SIG-M5 treated with dmso at 0.1 percent for 504 hours (cell line): ENCODE data around the gene TRANK1.
"Not testable (repeated sequence)": the region's sequence is repeated elsewhere in the genome, so short reads cannot be mapped to it uniquely, and the experiment has no call there.

ENCODE experiments used
- DNase-seq: peaks from one replicate; lab custom pipeline; 2025; ENCODE audit not compliant: unreplicated experiment; lab: John Stamatoyannopoulos, UW

The TRANK1 gene

DNA sequence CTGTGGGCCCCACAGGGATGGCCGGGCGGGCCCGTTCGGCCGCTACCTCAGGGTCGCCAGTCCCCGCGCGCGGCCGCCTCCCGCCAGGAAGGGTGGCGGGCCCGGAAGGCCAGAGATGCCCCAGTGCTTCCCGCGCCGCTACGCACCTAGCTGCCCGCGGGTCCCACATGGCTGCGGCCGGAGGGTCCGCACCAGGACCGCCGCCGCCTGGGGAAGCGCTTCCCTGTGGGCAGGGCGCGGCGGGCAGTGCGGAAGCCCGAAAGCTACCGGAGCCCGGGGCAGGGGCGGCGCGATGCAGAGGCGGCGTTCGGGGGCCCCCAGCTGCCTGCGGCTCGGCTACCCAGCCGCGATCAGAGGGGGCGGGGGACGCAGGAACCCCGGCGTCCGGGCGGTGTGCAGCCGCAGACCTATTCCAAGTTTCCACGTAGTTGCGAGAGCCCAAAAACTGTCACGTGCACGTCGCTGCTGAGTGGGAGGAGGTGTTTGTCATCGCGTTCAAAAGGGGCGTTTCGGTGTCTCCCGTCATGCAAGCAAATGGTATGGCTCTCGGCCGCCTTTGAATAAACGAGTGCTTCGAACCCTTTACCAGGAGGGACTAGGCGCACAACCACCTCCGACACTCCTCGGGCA lies at the start of gene TRANK1:
TSS of gene TRANK1 (minus strand) at position 414 of the 630 bp plus-strand sequence. CDS start at position 169, 245 bp downstream.
- DNase-seq = no peak

DNA sequence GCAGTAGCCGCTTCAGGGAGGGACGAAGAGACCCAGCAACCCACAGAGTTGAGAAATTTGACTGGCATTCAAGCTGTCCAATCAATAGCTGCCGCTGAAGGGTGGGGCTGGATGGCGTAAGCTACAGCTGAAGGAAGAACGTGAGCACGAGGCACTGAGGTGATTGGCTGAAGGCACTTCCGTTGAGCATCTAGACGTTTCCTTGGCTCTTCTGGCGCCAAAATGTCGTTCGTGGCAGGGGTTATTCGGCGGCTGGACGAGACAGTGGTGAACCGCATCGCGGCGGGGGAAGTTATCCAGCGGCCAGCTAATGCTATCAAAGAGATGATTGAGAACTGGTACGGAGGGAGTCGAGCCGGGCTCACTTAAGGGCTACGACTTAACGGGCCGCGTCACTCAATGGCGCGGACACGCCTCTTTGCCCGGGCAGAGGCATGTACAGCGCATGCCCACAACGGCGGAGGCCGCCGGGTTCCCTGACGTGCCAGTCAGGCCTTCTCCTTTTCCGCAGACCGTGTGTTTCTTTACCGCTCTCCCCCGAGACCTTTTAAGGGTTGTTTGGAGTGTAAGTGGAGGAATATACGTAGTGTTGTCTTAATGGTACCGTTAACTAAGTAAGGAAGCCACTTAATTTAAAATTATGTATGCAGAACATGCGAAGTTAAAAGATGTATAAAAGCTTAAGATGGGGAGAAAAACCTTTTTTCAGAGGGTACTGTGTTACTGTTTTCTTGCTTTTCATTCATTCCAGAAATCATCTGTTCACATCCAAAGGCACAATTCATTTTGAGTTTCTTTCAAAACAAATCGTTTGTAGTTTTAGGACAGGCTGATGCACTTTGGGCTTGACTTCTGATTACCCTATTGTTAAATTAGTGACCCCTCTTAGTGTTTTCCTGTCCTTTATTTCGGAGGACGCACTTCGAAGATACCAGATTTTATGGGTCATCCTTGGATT lies 48.8 kb upstream of the TRANK1 start, which contains the start of gene MLH1:
TSS of gene MLH1 (plus strand) at position 193 of the 958 bp plus-strand sequence. CDS start at position 223, 30 bp downstream.
- no peak for DNase-seq

DNA sequence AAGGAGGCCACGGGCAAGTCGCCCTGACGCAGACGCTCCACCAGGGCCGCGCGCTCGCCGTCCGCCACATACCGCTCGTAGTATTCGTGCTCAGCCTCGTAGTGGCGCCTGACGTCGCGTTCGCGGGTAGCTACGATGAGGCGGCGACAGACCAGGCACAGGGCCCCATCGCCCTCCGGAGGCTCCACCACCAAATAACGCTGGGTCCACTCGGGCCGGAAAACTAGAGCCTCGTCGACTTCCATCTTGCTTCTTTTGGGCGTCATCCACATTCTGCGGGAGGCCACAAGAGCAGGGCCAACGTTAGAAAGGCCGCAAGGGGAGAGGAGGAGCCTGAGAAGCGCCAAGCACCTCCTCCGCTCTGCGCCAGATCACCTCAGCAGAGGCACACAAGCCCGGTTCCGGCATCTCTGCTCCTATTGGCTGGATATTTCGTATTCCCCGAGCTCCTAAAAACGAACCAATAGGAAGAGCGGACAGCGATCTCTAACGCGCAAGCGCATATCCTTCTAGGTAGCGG lies 48.0 kb upstream of the TRANK1 start, which contains the start of gene EPM2AIP1:
TSS of gene EPM2AIP1 (minus strand) at position 326 of the 520 bp plus-strand sequence. CDS start at position 272, 54 bp downstream.
- no peak for DNase-seq

DNA sequence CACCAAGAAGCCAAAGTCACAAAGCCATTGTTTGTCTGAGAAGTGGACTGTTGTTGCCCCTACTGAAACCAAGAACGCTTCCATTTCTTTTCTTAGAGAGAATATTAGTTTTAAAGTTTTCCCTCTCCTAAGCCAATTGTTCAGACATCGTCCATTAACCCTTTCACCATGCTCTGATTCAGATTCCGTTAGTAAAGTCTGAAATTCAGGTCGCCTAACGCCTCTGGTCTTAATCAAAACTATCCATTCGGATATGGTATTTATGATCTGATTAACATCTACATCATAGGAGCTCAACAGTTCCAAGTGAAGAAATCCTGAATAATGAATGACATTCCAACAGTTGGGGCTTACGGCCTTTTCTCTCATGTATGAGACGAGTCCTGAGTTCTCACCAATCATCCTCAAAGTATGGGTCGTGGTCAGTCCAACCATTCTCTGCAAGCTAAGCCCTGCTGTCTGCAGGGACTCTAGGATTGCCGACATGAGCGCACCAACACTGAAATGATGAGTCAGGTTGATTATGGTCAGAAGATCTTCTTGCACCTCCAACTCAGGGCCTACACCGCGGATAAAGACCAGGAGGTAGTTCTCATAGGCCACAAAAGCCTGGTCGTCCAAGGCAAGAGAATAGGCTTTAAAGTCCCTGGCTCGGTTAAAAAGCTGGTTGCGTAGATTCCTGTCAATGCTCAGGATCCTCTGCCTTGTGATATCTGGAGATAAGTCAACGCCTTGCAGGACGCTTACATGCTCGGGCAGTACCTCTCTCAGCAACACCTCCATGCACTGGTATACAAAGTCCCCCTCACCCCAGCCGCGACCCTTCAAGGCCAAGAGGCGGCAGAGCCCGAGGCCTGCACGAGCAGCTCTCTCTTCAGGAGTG lies 47.3 kb upstream of the TRANK1 start:
- no peak for DNase-seq

DNA sequence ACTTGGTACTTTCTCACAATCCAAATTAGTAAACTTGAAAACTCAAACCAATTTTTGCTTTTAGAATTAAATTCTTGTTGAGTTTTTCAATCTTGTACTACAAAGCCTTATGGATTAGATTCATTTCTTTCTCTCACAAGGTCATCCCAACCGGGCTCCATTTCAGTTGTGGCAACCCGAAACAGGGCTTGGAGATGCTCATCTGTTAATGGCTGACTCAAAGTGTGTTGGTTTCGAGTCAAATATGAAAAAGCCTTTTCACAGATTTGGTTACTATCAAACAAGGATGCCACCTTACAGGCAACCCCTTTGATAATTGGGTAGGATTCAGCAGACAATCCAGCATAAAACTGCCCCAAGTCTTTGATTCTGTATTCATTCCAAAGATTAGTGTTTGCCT lies 46.3 kb upstream of the TRANK1 start:
- DNase-seq = no peak

DNA sequence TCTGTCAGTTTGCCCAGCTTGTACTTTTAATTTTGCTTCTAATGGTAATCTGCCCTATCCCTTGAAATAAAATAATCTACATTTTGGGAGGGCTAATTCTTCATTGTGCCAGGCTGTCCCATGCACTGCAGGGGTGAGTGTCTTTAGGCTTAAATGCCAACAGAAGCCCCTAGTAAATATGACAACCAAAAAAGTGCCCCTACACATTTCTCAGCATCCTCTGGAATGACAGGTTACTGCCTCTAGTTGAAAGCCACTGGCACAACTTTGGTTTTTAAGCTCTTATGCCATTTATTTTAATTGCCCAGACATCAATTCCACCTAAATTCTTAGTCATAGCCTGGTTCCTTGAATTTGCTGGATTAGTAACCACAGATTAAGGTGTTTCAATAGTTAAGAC lies 44.7 kb upstream of the TRANK1 start:
- no peak for DNase-seq

DNA sequence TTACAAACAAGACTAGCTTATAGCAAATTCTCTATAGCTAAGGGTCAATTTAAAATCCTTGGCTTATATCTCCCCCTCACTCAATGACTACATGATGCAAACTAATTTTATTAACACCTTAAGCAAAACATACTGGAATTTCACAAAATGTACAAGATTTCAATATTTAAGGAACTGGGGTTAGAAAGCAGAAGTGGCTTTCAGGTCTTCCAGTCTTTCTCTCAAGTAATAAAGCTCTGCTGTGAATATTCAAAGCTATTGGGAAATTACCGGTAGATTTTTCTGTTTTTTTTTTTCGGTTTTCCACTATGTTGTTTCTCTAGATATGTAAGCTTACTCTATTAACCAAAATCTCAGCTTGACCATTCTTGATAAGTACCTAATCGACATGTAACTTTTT lies 44.2 kb upstream of the TRANK1 start:
- no peak for DNase-seq

DNA sequence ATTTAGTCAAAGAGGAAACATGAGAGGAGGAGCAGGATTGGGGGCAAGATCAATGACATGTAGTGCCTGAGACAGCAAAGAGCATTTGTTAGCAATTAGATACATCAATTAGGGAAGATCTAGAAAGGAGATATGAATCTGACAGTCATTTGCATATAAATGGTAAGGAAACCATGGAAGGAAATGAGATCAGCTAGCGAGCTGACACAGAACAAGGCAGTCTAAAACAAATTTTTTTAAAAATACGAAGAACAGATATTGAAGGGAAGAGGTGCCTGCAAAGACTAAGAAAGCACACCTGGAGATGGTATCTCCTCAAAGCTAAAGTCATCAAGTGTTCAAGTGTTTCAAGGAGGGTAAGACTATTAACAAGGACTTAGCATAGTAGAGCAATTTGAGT lies 43.5 kb upstream of the TRANK1 start:
- no peak for DNase-seq

DNA sequence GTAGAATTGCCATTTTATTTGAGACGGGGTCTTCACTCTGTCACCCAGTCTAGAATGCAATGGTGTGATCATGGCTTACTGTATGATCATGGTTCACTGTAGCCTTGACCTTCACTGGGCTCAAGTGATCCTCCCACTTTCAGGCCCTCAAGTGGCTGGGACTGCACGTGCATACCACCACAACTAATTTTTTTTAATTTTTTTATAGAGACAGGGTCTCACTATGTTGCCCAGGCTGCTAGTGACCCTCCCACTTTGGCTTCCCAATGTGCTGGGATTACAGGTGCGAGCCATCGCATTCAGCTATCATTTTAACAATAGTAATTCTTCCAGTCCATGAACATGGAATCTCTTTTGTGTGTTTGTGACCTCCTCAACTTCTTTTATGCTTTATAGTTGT lies 36.2 kb upstream of the TRANK1 start:
- no peak for DNase-seq

DNA sequence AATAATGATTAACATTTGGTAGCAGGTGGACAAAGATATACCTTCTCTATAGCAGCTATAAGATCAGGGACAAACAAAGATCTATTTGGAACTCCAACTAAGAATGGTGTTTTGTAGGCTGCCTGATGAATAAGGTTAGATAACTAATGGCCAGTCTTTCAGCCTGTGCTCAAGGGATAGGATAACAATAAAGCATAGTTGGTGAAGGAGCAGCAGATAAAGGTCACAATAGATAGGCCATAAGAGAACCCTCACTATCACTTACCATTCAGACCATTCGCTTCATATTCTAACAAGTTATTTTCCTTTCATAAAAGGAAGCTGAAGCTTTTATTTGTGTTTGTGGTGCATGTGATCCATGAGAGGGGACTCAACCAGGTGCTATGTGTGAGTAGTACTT lies 28.3 kb upstream of the TRANK1 start:
- DNase-seq = no peak

DNA sequence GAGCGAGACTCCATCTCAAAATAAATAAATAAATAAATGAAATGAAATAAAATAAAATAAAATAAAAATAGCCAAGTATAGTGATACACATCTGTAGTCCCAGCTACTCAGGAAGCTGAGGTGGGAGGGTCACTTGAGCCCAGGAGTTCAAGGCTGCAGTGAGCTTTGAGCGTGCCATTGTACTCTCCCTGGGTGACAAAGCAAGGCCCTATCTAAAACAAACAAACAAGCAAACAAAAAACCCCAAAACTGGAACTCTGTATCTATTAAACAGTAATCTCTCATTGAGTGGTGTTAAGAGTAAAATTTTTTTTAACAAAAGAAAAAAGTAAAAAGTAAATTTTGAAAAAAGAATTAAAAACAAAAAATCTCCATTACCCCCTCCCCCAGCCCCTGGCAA lies 27.3 kb upstream of the TRANK1 start:
- DNase-seq = no peak

DNA sequence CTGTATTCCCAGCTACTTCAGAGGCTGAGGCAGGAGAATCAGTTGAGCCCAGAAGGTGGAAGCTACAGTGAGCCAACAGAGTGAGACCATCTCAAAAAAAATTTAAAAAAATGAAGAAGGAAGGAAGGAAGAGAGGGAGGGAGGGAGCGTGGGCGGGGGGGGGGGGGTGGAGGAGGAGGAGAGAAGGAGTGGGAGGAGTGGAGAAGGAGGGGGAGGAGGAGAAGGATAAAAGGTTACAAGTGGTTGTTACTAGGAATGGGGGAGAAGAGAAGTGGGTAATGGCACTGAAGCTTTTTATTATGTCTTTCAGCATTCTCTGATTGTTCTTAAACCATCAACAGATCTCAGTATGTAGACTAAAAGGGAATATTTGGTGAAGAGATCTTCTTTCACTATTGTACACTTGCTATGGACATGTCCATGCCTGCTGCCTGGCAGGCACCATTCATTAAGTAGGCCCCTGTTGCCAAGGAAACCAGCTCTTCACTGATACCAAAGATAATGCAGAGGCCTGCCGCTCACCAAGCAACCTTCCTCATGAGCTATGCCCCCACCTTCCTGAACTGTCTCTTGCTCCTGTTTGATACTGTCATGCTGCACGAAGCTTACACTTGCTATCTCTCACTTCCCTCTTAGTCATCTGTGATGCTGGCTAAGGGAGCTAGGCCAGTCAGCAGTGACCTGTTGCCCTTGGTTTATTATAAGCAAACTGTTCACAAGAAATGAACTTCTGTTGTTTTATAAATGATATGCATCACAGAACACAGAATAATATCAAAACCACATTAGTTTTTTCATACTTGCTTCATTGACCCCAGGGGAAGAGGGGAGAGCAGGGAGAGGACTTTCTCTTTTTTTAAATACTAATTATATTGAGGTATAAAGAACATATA lies 24.9 kb upstream of the TRANK1 start:
- peak; percentile 89 for DNase-seq

DNA sequence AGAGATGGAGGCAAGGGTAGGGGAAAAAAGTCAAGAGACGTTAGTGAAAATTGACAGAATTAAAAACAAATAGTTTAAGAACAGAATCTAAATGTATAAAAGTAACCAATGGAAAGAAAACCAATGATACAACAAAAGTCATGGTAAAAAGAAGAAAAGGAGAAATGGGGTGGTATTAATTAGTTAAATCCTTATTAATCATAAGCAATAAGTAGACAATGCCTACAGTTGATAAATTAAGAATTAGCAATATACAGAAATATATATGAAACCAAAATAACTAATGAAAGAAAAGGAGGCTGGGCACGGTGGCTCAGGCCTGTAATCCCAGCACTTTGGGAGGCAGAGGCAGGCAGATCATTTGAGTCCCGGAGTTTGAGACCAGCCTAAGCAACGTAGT lies 24.2 kb upstream of the TRANK1 start:
- no peak for DNase-seq

DNA sequence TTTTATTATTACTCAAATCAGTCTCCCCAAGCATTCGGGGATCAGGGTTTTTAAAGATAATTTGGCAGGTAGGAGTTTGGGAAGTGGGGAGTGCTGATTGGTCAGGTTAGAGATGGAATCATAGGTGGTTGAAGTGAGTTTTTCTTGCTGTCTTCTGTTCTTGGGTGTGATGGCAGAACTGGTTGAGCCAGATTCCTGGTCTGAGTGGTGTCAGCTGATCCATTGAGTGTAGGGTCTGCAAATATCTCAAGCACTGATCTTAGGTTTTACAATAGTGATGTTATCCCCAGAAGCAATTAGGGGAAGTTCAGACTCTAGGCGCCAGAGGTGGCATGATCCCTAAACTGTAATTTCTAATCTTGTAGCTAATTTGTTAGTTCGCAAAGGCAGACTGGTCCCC lies 20.6 kb upstream of the TRANK1 start:
- no peak for DNase-seq

DNA sequence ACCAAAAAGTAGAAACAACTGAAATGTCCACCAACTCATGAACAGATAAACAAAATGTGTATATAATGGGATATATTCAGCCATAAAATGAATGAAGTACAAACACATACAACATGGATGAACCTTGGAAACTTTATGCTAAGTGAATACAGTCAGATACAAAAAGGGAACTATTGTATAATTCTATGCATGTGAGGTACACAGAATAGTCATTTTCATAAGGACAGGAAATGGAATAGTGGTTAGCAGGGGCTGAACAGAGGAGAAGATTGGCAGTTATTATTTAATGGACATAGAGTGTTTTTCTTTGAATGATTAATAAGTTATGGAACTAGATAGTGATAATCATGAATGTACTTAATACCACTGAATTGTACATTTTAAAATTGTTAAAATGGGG lies 20.0 kb upstream of the TRANK1 start:
- no peak for DNase-seq

DNA sequence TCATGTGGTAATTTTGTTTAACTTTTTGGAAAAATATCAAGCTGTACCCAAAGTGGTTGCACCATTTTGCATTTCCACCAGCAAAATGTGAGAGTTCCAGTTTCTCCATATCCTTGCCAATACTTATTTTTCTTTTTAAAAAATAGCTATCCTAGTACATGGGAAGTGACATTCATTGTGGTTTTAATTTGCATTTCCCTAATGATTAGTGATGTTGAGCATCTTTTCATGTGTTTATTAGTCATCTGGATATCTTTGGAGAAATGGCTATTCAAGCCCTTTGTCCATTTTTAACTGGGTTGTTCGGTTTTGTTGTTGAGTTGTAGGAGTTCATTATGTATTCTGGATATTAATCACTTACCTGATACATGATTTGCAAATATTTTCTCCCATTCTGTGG lies 19.5 kb upstream of the TRANK1 start:
- no peak for DNase-seq

DNA sequence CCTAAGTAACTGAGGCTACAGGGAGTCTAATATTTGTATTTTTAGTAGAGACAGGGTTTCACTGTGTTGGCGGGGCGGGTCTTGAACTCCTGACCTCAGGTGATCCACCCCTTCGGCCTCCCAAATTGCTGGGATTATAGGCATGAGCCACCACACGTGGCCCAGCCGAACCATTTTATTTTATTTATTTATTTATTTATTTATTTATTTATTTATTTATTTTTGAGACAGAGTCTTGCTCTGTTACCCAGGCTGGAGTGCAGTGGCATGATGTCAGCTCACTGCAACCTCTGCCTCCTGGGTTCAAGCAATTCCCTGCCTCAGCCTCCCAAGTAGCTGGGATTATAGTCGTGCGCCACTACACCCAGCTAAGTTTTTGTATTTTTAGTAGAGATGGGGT lies 18.2 kb upstream of the TRANK1 start:
- DNase-seq = not testable (repeated sequence)

DNA sequence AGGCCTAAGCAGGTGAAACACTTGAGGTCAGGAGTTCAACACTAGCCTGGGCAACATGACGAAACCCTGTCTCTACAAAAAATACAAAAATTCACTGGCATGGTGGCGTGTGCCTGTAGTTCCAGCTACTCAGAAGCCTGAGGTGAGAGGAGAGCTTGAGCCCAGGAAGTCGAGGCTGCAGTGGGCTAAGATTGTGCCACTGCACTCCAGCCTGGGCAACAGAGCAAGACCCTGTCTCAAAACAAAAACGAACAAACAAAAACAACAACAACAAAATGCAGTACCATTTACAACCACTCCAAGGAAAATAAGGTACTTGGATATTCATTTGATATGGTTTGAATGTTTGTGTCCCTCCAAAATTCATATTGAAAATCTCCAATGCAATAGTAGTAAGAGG lies 15.6 kb upstream of the TRANK1 start:
- DNase-seq = no peak

DNA sequence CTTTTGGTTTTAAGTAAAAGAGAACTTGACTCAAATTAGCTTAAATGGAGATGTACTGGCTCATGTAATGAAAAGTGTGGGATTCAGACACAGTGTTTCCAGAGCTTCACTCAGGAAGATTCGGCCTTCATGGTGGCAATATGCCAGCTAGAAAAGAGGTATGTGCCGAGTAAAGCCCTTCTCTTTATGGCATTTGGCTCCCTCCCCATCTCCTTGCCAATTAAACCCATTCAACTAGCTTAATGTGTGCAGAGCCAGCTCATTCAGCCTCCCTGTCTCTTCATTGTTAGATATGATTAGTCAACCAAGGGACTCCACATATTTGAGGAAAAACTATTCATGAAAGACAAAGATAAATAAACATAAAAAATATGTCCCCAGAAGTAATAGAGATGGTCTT lies 15.0 kb upstream of the TRANK1 start:
- no peak for DNase-seq
